ENCODE data around the gene LAG3. TPM values are rescaled to one million over a fixed set of nuclear protein-coding genes. Genes with fewer than 3 reads are reported as not detected.

Gene LAG3
- total RNA-seq, 1 experiment from 2014 or later: not detected

DNA sequence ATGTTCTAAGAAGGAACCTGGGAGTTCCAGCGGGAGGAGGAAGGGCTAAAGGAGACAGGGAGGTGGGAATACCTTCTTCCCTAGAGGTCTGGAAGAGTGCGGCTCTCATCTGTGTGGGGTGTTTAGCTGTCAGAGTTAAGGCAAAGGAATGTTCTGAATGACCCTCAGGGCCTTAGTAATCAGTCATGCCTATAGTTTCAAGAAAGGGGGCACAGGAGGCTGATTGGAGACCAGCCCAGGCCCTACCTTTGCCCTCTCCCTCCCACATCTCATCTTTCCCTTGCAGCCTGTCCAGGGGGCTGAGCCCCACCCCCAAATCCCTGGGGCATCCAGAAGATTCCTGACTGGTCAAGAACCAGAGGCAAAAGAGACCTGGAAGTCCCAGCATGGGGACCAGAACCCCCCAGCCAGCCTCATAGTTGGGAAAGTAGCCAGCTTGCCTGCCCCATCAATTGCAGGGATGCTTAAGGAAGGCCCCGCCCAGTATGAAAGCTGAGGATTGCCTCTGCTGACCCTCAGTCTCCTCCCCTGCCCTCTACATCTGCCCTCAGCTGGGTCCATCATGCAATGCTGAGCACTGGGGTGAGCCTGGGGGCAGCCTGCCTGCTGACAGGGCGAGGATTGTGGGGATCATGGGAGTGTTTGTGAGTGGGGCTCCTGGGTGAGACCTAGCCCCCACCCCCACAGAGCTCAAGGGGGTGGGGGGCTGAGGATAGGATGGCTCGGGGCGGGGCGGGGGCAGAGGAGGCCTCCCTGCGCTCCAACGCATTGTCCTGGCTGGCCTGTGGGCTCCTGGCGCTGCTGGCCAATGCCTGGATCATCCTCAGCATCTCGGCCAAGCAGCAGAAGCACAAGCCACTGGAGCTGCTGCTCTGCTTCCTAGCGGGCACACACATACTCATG, 51.1 kb downstream of the LAG3 start:
- DNase-seq (ENCODE audit: low read depth): peak; percentile 3

DNA sequence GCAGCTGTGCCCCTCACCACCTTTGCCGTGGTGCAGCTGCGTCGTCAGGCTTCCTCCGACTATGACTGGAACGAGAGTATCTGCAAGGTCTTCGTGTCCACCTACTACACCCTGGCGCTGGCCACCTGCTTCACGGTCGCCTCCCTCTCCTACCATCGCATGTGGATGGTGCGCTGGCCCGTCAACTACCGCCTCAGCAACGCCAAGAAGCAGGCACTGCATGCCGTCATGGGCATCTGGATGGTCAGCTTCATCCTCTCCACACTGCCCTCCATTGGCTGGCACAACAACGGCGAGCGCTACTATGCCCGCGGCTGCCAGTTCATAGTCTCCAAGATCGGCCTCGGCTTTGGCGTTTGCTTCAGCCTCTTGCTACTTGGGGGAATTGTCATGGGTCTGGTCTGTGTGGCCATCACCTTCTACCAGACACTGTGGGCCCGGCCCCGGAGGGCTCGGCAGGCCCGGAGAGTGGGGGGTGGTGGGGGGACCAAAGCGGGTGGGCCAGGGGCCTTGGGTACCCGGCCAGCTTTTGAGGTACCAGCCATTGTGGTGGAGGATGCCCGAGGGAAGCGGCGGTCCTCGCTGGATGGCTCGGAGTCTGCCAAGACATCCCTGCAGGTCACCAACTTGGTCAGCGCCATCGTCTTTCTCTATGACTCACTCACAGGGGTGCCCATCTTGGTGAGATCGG, 51.9 kb downstream of the LAG3 start:
- DNase-seq (ENCODE audit: low read depth): peak; percentile 7

DNA sequence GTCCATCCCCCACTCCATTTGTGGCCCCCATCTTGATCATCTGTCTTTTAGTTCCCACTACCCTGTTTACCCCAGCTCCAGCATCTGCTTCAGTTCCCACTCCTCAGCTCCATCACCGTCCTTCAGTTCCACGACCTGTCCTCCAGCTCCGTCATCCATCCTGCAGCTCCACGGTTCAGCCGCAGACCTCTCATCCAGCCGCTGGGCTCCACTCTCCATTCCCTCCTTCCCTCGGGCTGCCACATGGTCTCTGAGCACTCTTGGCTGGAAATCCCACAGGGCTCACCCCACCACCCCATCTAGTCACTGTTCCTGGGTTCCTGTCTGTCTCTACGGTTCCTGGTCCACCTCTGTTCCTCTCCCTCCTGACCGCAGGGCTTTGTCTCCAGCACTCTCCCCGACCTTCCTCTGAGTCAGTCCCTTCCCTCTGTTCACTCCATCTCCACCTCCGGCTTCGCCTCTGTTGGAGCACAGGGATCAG, 52.6 kb downstream of the LAG3 start:
- peak; percentile 44 for DNase-seq (ENCODE audit: low read depth)

DNA sequence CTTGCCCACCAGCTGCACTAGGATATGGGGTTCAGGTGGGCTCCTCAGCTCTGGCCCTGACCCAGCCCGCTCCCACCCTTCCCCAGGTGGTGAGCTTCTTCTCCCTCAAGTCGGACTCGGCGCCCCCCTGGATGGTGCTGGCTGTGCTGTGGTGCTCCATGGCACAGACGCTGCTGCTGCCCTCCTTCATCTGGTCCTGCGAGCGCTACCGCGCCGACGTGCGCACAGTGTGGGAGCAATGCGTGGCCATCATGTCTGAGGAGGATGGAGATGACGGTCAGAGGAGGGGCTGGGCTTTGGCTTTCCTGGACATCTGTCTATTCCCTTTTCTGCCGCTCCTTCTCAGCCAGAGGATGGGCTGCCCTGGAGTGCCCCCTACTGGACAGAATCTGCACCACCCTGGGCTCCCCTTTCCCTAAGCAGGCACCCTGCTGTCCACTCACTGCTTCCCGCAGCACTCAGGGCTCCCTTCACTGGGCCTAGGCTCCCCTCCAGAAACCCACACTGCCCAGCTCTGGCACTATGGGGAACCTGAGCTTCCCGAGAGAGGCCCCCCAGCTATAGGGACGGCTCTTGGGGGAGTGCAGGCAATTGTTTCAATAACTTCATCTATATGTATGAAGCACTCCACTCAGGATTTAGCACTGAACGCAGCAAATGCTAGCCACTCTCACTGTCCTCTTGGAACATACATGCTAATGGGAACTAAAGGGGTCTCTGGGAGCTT, 53.2 kb downstream of the LAG3 start:
- peak; percentile 86 for DNase-seq (ENCODE audit: low read depth)

DNA sequence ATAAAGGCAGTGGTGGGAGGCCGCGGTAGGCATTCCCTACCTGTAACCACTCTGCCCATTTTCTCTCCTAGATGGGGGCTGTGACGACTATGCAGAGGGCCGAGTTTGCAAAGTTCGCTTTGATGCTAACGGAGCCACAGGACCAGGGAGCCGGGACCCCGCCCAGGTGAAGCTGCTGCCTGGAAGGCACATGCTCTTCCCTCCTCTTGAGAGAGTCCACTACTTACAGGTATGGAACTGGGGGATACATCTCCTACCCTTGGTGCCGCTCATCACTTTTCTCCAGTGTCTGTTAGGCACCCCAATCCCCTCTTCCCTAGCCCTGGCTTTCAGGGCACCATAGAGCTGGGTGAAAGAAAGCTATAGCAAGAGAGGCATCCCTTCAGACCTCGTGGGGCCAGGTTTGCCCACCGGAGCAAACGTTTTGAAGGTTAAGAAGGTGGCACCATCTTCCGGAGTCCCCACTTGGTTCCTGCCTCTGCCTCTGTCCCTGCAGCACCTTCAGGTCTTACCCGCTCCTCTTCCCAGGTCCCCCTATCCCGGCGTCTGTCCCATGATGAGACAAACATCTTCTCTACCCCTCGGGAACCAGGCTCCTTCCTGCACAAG, 53.9 kb downstream of the LAG3 start:
- no peak for DNase-seq (ENCODE audit: low read depth)

DNA sequence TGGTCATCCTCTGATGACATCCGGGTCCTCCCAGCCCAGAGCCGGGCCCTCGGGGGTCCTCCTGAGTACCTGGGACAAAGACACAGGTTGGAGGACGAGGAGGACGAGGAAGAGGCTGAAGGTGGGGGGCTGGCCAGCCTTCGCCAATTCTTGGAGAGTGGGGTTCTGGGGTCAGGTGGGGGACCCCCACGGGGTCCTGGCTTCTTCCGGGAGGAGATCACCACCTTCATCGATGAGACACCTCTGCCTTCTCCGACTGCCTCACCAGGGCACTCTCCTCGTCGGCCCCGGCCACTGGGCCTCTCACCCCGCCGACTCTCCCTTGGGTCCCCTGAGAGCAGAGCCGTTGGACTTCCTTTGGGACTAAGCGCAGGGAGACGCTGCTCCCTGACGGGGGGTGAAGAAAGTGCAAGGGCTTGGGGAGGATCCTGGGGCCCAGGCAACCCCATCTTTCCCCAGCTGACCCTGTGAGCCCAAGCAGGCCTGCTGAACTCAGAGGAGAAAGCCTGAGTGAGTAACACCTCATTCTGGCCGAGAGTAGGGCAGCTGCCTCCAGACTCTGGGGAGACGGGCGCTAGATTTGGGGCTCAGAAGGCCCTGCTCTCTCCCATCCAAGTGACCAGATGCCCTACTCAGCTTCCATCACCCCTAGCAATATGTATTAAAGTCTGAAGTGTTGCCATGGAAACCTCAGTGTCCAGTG, 54.6 kb downstream of the LAG3 start:
- no peak for DNase-seq (ENCODE audit: low read depth)

DNA sequence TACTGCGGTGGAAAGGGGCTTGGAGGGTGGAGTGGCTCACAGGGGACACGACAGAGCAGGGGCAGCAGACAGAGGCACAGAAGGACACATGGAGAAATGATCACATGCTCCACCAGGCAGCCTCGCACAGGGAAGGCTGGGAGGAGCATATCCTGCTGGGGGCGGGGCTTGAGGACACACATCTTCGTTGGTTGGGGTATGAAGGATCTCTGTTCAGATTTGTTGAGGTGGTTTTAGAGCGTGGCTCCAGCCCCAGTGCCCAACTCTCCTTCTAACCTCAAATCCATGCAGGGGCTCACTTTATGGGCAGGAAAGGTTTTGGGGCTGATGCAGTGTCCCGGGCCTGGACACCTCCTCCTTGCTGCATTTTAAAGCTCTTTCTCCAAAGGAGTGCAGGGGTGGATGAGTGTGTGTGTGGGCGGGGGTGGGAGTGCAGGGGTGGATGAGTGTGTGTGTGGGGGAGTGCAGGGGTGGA, 55.2 kb downstream of the LAG3 start:
- DNase-seq (ENCODE audit: low read depth): peak; percentile 92

Other genes with a start within 250 kb of the LAG3 start
- 5,302 and 5,697 TPM in 2 replicates for gene GAPDH, start 238.0 kb upstream of the LAG3 start, total RNA-seq (2014; rRNA removed; shearing (Covaris generic))
- 5.9 and 11.8 TPM in 2 replicates for gene IFFO1, start 216.5 kb upstream of the LAG3 start, total RNA-seq (2014; rRNA removed; shearing (Covaris generic))
- gene NOP2, start 204.2 kb upstream of the LAG3 start, total RNA-seq (2014; rRNA removed; shearing (Covaris generic)): 111 and 129 TPM in 2 replicates
- gene CHD4, start 165.1 kb upstream of the LAG3 start, total RNA-seq (2014; rRNA removed; shearing (Covaris generic)): 330 and 358 TPM in 2 replicates
- 0.86 TPM in 1 of 2 replicates, not detected in the other for gene LPAR5, start 136.6 kb upstream of the LAG3 start, total RNA-seq (2014; rRNA removed; shearing (Covaris generic))
- not detected in 2 replicates for gene ACRBP, start 125.1 kb upstream of the LAG3 start, total RNA-seq (2014; rRNA removed; shearing (Covaris generic))
- gene ING4, start 109.4 kb upstream of the LAG3 start, total RNA-seq (2014; rRNA removed; shearing (Covaris generic)): 23.4 and 28.0 TPM in 2 replicates
- gene ZNF384, start 83.1 kb upstream of the LAG3 start, total RNA-seq (2014; rRNA removed; shearing (Covaris generic)): 15.9 and 21.8 TPM in 2 replicates
- gene PIANP, start 71.7 kb upstream of the LAG3 start, total RNA-seq (2014; rRNA removed; shearing (Covaris generic)): 0.06 TPM in 1 of 2 replicates, not detected in the other
- 88.4 and 96.6 TPM in 2 replicates for gene COPS7A, start 48.5 kb upstream of the LAG3 start, total RNA-seq (2014; rRNA removed; shearing (Covaris generic))
- gene MLF2, start 19.4 kb upstream of the LAG3 start, total RNA-seq (2014; rRNA removed; shearing (Covaris generic)): 226 and 233 TPM in 2 replicates
- 196 and 217 TPM in 2 replicates for gene PTMS, start 6.2 kb upstream of the LAG3 start, total RNA-seq (2014; rRNA removed; shearing (Covaris generic))
- not detected in 2 replicates for gene CD4, start 17.0 kb downstream of the LAG3 start, total RNA-seq (2014; rRNA removed; shearing (Covaris generic))
- 0.74 and 0.92 TPM in 2 replicates for gene GPR162, start 49.3 kb downstream of the LAG3 start, total RNA-seq (2014; rRNA removed; shearing (Covaris generic))
- 24.1 and 24.8 TPM in 2 replicates for gene P3H3, start 55.9 kb downstream of the LAG3 start, total RNA-seq (2014; rRNA removed; shearing (Covaris generic))
- gene GNB3, start 68.4 kb downstream of the LAG3 start, total RNA-seq (2014; rRNA removed; shearing (Covaris generic)): 0.71 and 1.4 TPM in 2 replicates
- 107 TPM in 2 replicates for gene CDCA3, start 78.8 kb downstream of the LAG3 start, total RNA-seq (2014; rRNA removed; shearing (Covaris generic))
- 134 and 140 TPM in 2 replicates for gene USP5, start 79.6 kb downstream of the LAG3 start, total RNA-seq (2014; rRNA removed; shearing (Covaris generic))
- 1,485 and 1,599 TPM in 2 replicates for gene TPI1, start 95.0 kb downstream of the LAG3 start, total RNA-seq (2014; rRNA removed; shearing (Covaris generic))
- 2.9 and 8.3 TPM in 2 replicates for gene SPSB2, start 100.8 kb downstream of the LAG3 start, total RNA-seq (2014; rRNA removed; shearing (Covaris generic))
- gene LRRC23, start 132.3 kb downstream of the LAG3 start, total RNA-seq (2014; rRNA removed; shearing (Covaris generic)): 7.0 and 16.1 TPM in 2 replicates
- 9.0 and 13.4 TPM in 2 replicates for gene ENO2, start 142.1 kb downstream of the LAG3 start, total RNA-seq (2014; rRNA removed; shearing (Covaris generic))
- 3.3 and 5.4 TPM in 2 replicates for gene ATN1, start 155.4 kb downstream of the LAG3 start, total RNA-seq (2014; rRNA removed; shearing (Covaris generic))
- not detected in 2 replicates for gene RNU7-1, start 171.3 kb downstream of the LAG3 start, total RNA-seq (2014; rRNA removed; shearing (Covaris generic))
- 216 and 272 TPM in 2 replicates for gene C12orf57, start 171.5 kb downstream of the LAG3 start, total RNA-seq (2014; rRNA removed; shearing (Covaris generic))
- gene PTPN6, start 178.8 kb downstream of the LAG3 start, total RNA-seq (2014; rRNA removed; shearing (Covaris generic)): not detected in 2 replicates
- 423 and 482 TPM in 2 replicates for gene PHB2, start 198.1 kb downstream of the LAG3 start, total RNA-seq (2014; rRNA removed; shearing (Covaris generic))
- gene EMG1, start 198.4 kb downstream of the LAG3 start, total RNA-seq (2014; rRNA removed; shearing (Covaris generic)): 133 and 151 TPM in 2 replicates
- 9.7 and 13.7 TPM in 2 replicates for gene LPCAT3, start 246.0 kb downstream of the LAG3 start, total RNA-seq (2014; rRNA removed; shearing (Covaris generic))